ENCODE results near the gene ATXN1.

GRCh38 chr6:16332175-16332542 is 429.1 kb downstream of the ATXN1 start:
- peak; percentile 90 to 95 (median 91) for TF ChIP-seq CTCF (IDR thresholded peaks at IDR 0.05)
- TF ChIP-seq POLR2AphosphoS5 (IDR thresholded peaks at IDR 0.05), result peak in 1 of 2 donors; percentile 27
